ENCODE results near the gene PLXNA4. TPM values are rescaled to one million over a fixed set of nuclear protein-coding genes. Genes with fewer than 3 reads are reported as not detected.

Gene PLXNA4
- total RNA-seq, 1 experiment from 2014 or later = 29.2 TPM

GRCh38 chr7:132418840-132419239 lies 157.4 kb downstream of the PLXNA4 start:
- DNase-seq (ENCODE audit: low read depth) = no peak

- DNase-seq (ENCODE audit: low read depth) = no peak
Observed at GRCh38 chr7:132417103-132417906, 159.0 kb downstream of the PLXNA4 start.

- no peak for DNase-seq (ENCODE audit: low read depth)
Observed at GRCh38 chr7:132416395-132416794, 159.9 kb downstream of the PLXNA4 start.

- DNase-seq (ENCODE audit: low read depth) = no peak
Observed at GRCh38 chr7:132415259-132415658, 161.0 kb downstream of the PLXNA4 start.

GRCh38 chr7:132414857-132415256 lies 161.4 kb downstream of the PLXNA4 start:
- no peak for DNase-seq (ENCODE audit: low read depth)

GRCh38 chr7:132412435-132412834 lies 163.8 kb downstream of the PLXNA4 start:
- no peak for DNase-seq (ENCODE audit: low read depth)

GRCh38 chr7:132410861-132411541 lies 165.3 kb downstream of the PLXNA4 start:
- no peak for DNase-seq (ENCODE audit: low read depth)

- no peak for DNase-seq (ENCODE audit: low read depth)
Observed at GRCh38 chr7:132410385-132410784, 165.9 kb downstream of the PLXNA4 start.

GRCh38 chr7:132407764-132408163 lies 168.5 kb downstream of the PLXNA4 start:
- DNase-seq (ENCODE audit: low read depth) = no peak

GRCh38 chr7:132406039-132406438 lies 170.2 kb downstream of the PLXNA4 start:
- no peak for DNase-seq (ENCODE audit: low read depth)

GRCh38 chr7:132404261-132404660 lies 172.0 kb downstream of the PLXNA4 start:
- no peak for DNase-seq (ENCODE audit: low read depth)

- no peak for DNase-seq (ENCODE audit: low read depth)
Observed at GRCh38 chr7:132403465-132404110, 172.7 kb downstream of the PLXNA4 start.

- no peak for DNase-seq (ENCODE audit: low read depth)
Observed at GRCh38 chr7:132402751-132403245, 173.5 kb downstream of the PLXNA4 start.

GRCh38 chr7:132402096-132402495 lies 174.2 kb downstream of the PLXNA4 start:
- DNase-seq (ENCODE audit: low read depth) = no peak

GRCh38 chr7:132400561-132401142 lies 175.6 kb downstream of the PLXNA4 start:
- no peak for DNase-seq (ENCODE audit: low read depth)

GRCh38 chr7:132399367-132399766 lies 176.9 kb downstream of the PLXNA4 start:
- DNase-seq (ENCODE audit: low read depth) = no peak

GRCh38 chr7:132398253-132398925 lies 177.9 kb downstream of the PLXNA4 start:
- no peak for DNase-seq (ENCODE audit: low read depth)

- no peak for DNase-seq (ENCODE audit: low read depth)
Observed at GRCh38 chr7:132397070-132397469, 179.2 kb downstream of the PLXNA4 start.

- no peak for DNase-seq (ENCODE audit: low read depth)
Observed at GRCh38 chr7:132395361-132395760, 180.9 kb downstream of the PLXNA4 start.

- no peak for DNase-seq (ENCODE audit: low read depth)
Observed at GRCh38 chr7:132394283-132395198, 181.7 kb downstream of the PLXNA4 start.

All from HT1080 (cell line).